Skeletal muscle tissue (tissue), 4 donors: Measurements from ENCODE around the gene CDKAL1. TPM values are rescaled to one million over a fixed set of nuclear protein-coding genes. Genes with fewer than 3 reads are reported as not detected.
"Not testable (repeated sequence)": the region's sequence is repeated elsewhere in the genome, so short reads cannot be mapped to it uniquely, and the experiment has no call there.

Source experiments
- H3K27ac ChIP-seq: one replicate; pipeline ENCODE4 v1.7.0; 2013; ENCODE audit warnings: mild to moderate bottlenecking, low read depth, low read length, inconsistent platforms
- H3K27me3 ChIP-seq, 3 donors: one replicate each; pipeline ENCODE4 v1.7.0; 2013; ENCODE audit warnings: low read length in 3 of 3; ENCODE audit not compliant: control insufficient read depth in 3 of 3, insufficient read depth in 3 of 3
- H3K36me3 ChIP-seq, 3 donors: one replicate each; pipeline ENCODE4 v1.7.0; 2013; ENCODE audit warnings: low read length in 3 of 3; ENCODE audit not compliant: control insufficient read depth in 3 of 3, insufficient read depth in 3 of 3
- H3K4me1 ChIP-seq, 3 donors: one replicate each; pipeline ENCODE4 v1.7.0; 2013; ENCODE audit warnings: low read length in 3 of 3, mild to moderate bottlenecking in 3 of 3; ENCODE audit not compliant: control insufficient read depth in 3 of 3, insufficient read depth in 3 of 3
- H3K4me3 ChIP-seq, 3 donors: one replicate each; pipeline ENCODE4 v1.7.0; 2013; ENCODE audit warnings: low read length in 3 of 3
- H3K9ac ChIP-seq, 3 donors: one replicate each; pipeline ENCODE4 v1.7.0; 2013; ENCODE audit warnings: low read length in 3 of 3, mild to moderate bottlenecking in 3 of 3, moderate library complexity in 2 of 3, low read depth in 1 of 3
- H3K9me3 ChIP-seq, 3 donors: one replicate each; pipeline ENCODE4 v1.7.0; 2013; ENCODE audit warnings: low read length in 3 of 3; ENCODE audit not compliant: control insufficient read depth in 3 of 3
- total RNA-seq: library from RNA; depleted of rRNA; stranded (reverse); fragments of >200 nt; gene quantifications from one replicate; pipeline ENCODE4 v1.2.3, GENCODE V29; 2014
- donor health status: Osteomylitis.

The CDKAL1 gene
- total RNA-seq, 1 donor from 2014 or later = 42.8 TPM

- H3K9me3 ChIP-seq = no peaks in the 10 kb centered on the region
- no peak overlapping the region for H3K9ac ChIP-seq
- no peaks in the 10 kb centered on the region for H3K27me3 ChIP-seq
- H3K27ac ChIP-seq = no peak overlapping the region
- no peaks in the 10 kb centered on the region for H3K36me3 ChIP-seq
- peaks cover 0 to 3% (median 0%) of the 10 kb centered on the region in 3 donors for H3K4me1 ChIP-seq
- H3K4me3 ChIP-seq = no peak overlapping the region
Observed at GRCh38 chr6:21049572-21049971, 515.3 kb downstream of the CDKAL1 start.

GRCh38 chr6:21050935-21051334 is 516.7 kb downstream of the CDKAL1 start:
- Histone ChIP-seq H3K9me3 (no peaks in the 10 kb centered on the region), H3K9ac (no peak overlapping the region), H3K4me1 (no peaks in the 10 kb centered on the region), H3K36me3 (no peaks in the 10 kb centered on the region), H3K27ac (no peak overlapping the region), H3K27me3 (no peaks in the 10 kb centered on the region), H3K4me3 (no peak overlapping the region)

GRCh38 chr6:21051777-21052176 is 517.5 kb downstream of the CDKAL1 start:
- Histone ChIP-seq H3K27ac (no peak overlapping the region), H3K4me3 (no peak overlapping the region), H3K27me3 (no peaks in the 10 kb centered on the region), H3K4me1 (no peaks in the 10 kb centered on the region), H3K36me3 (no peaks in the 10 kb centered on the region), H3K9me3 (no peaks in the 10 kb centered on the region), H3K9ac (no peak overlapping the region)

GRCh38 chr6:21053612-21054011 is 519.4 kb downstream of the CDKAL1 start:
- H3K27ac ChIP-seq = no peak overlapping the region

GRCh38 chr6:21055480-21055879 is 521.2 kb downstream of the CDKAL1 start:
- H3K9me3 ChIP-seq, H3K27ac ChIP-seq, H3K4me3 ChIP-seq, H3K9ac ChIP-seq, H3K36me3 ChIP-seq, H3K27me3 ChIP-seq, H3K4me1 ChIP-seq: not testable (repeated sequence)

More at GRCh38 chr6:21053612-21054011, 519.4 kb downstream of the CDKAL1 start:
- Histone ChIP-seq H3K27me3 (no peaks in the 10 kb centered on the region), H3K9me3 (peaks cover 0 to 1% (median 0%) of the 10 kb centered on the region in 3 donors), H3K9ac (no peak overlapping the region), H3K4me3 (no peak overlapping the region), H3K36me3 (no peaks in the 10 kb centered on the region), H3K4me1 (no peaks in the 10 kb centered on the region)

- Histone ChIP-seq H3K36me3 (no peaks in the 10 kb centered on the region), H3K27ac (no peak overlapping the region), H3K9ac (no peak overlapping the region), H3K4me3 (no peak overlapping the region), H3K9me3 (peaks cover 0 to 6% (median 2%) of the 10 kb centered on the region in 3 donors), H3K27me3 (no peaks in the 10 kb centered on the region), H3K4me1 (no peaks in the 10 kb centered on the region)
Observed at GRCh38 chr6:21061892-21062291, 527.6 kb downstream of the CDKAL1 start.

- H3K27me3 ChIP-seq = no peaks in the 10 kb centered on the region
- H3K27ac ChIP-seq = no peak overlapping the region
- no peak overlapping the region for H3K4me3 ChIP-seq
- no peak overlapping the region for H3K9ac ChIP-seq
- no peaks in the 10 kb centered on the region for H3K4me1 ChIP-seq
- no peaks in the 10 kb centered on the region for H3K36me3 ChIP-seq
- H3K9me3 ChIP-seq = peaks cover 0 to 2% (median 0%) of the 10 kb centered on the region in 3 donors
Observed at GRCh38 chr6:21064756-21065340, 530.6 kb downstream of the CDKAL1 start.

- no peak overlapping the region for H3K9ac ChIP-seq
- no peaks in the 10 kb centered on the region for H3K4me1 ChIP-seq
- no peak overlapping the region for H3K4me3 ChIP-seq
- H3K36me3 ChIP-seq = no peaks in the 10 kb centered on the region
- no peak overlapping the region for H3K27ac ChIP-seq
- H3K27me3 ChIP-seq = no peaks in the 10 kb centered on the region
- no peaks in the 10 kb centered on the region for H3K9me3 ChIP-seq
Observed at GRCh38 chr6:21067521-21067920, 533.3 kb downstream of the CDKAL1 start.

GRCh38 chr6:21070620-21071019 is 536.4 kb downstream of the CDKAL1 start:
- Histone ChIP-seq H3K36me3 (no peaks in the 10 kb centered on the region), H3K4me3 (no peak overlapping the region), H3K27ac (no peak overlapping the region), H3K4me1 (no peaks in the 10 kb centered on the region), H3K9ac (no peak overlapping the region), H3K27me3 (no peaks in the 10 kb centered on the region), H3K9me3 (no peaks in the 10 kb centered on the region)

- H3K27ac ChIP-seq = no peak overlapping the region
- no peaks in the 10 kb centered on the region for H3K27me3 ChIP-seq
- H3K4me1 ChIP-seq = no peaks in the 10 kb centered on the region
- no peak overlapping the region for H3K4me3 ChIP-seq
- no peak overlapping the region for H3K9ac ChIP-seq
- no peaks in the 10 kb centered on the region for H3K9me3 ChIP-seq
- H3K36me3 ChIP-seq = no peaks in the 10 kb centered on the region
Observed at GRCh38 chr6:21071780-21072468, 537.7 kb downstream of the CDKAL1 start.
